Measurements from ENCODE around the gene PKNOX1. TPM values are rescaled to one million over a fixed set of nuclear protein-coding genes. Genes with fewer than 3 reads are reported as not detected.

PKNOX1 gene
- total and polyA plus RNA-seq, 9 of the 15 experiments (the other 6 are each of a cell fraction or from before 2014, with no cell fraction given): 8.8 to 25.9 (median 13.2) TPM

DNA sequence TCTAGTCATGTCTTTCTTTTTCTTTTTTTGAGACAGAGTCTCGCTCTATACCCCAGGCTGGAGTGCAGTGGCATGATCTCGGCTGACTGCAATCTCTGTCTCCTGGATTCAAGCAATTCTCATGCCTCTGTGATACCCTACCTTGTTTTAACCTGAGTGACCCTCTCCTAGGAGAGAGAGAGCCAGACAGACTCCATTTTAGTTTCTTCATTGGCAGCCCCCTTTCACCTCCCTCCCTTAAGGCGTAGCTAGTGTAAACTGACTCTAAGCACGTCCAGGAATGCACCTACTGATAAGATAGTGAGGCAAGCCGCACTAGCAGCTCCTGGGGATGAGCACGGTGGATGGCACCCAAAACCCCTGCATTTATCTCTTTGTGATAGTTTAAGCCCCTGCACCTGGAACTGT lies 5.2 kb upstream of the PKNOX1 start (continued):
- TF ChIP-seq, protein P1, sequence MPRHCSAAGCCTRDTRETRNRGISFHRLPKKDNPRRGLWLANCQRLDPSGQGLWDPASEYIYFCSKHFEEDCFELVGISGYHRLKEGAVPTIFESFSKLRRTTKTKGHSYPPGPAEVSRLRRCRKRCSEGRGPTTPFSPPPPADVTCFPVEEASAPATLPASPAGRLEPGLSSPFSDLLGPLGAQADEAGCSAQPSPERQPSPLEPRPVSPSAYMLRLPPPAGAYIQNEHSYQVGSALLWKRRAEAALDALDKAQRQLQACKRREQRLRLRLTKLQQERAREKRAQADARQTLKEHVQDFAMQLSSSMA (CRISPR knock-in tag; IDR thresholded peaks at IDR 0.05): no peak
- TF ChIP-seq HLTF (IDR thresholded peaks at IDR 0.05) (no peak), PHTF2 (CRISPR knock-in tag; IDR thresholded peaks at IDR 0.05) (no peak), E2F3 (CRISPR knock-in tag; IDR thresholded peaks at IDR 0.05) (peak; percentile 73), POLR3A (IDR thresholded peaks at IDR 0.05; ENCODE audit: borderline replicate concordance, extremely low read depth, insufficient read depth, insufficient read length) (no peak), FOS (IDR thresholded peaks at IDR 0.05; ENCODE audit: extremely low read depth, insufficient read length) (no peak), NFATC3 (IDR thresholded peaks at IDR 0.05) (no peak), HDAC8 (tag; IDR thresholded peaks at IDR 0.05) (0 out of 2 replicates have a peak, but pooled peaks have one; percentile 64), ARID1B (IDR thresholded peaks at IDR 0.05) (peak; percentile 58), ZKSCAN8 (CRISPR knock-in tag; IDR thresholded peaks at IDR 0.05) (no peak)
- TF ChIP-seq, protein P2, sequence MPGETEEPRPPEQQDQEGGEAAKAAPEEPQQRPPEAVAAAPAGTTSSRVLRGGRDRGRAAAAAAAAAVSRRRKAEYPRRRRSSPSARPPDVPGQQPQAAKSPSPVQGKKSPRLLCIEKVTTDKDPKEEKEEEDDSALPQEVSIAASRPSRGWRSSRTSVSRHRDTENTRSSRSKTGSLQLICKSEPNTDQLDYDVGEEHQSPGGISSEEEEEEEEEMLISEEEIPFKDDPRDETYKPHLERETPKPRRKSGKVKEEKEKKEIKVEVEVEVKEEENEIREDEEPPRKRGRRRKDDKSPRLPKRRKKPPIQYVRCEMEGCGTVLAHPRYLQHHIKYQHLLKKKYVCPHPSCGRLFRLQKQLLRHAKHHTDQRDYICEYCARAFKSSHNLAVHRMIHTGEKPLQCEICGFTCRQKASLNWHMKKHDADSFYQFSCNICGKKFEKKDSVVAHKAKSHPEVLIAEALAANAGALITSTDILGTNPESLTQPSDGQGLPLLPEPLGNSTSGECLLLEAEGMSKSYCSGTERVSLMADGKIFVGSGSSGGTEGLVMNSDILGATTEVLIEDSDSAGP (CRISPR knock-in tag; IDR thresholded peaks at IDR 0.05): no peak
- TF ChIP-seq, protein P3, sequence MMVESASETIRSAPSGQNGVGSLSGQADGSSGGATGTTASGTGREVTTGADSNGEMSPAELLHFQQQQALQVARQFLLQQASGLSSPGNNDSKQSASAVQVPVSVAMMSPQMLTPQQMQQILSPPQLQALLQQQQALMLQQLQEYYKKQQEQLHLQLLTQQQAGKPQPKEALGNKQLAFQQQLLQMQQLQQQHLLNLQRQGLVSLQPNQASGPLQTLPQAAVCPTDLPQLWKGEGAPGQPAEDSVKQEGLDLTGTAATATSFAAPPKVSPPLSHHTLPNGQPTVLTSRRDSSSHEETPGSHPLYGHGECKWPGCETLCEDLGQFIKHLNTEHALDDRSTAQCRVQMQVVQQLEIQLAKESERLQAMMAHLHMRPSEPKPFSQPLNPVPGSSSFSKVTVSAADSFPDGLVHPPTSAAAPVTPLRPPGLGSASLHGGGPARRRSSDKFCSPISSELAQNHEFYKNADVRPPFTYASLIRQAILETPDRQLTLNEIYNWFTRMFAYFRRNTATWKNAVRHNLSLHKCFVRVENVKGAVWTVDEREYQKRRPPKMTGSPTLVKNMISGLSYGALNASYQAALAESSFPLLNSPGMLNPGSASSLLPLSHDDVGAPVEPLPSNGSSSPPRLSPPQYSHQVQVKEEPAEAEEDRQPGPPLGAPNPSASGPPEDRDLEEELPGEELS (CRISPR knock-in tag; IDR thresholded peaks at IDR 0.05; ENCODE audit: borderline replicate concordance): no peak
- TF ChIP-seq, protein P4, sequence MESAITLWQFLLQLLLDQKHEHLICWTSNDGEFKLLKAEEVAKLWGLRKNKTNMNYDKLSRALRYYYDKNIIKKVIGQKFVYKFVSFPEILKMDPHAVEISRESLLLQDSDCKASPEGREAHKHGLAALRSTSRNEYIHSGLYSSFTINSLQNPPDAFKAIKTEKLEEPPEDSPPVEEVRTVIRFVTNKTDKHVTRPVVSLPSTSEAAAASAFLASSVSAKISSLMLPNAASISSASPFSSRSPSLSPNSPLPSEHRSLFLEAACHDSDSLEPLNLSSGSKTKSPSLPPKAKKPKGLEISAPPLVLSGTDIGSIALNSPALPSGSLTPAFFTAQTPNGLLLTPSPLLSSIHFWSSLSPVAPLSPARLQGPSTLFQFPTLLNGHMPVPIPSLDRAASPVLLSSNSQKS (CRISPR knock-in tag; IDR thresholded peaks at IDR 0.05): no peak
- TF ChIP-seq, protein P5, sequence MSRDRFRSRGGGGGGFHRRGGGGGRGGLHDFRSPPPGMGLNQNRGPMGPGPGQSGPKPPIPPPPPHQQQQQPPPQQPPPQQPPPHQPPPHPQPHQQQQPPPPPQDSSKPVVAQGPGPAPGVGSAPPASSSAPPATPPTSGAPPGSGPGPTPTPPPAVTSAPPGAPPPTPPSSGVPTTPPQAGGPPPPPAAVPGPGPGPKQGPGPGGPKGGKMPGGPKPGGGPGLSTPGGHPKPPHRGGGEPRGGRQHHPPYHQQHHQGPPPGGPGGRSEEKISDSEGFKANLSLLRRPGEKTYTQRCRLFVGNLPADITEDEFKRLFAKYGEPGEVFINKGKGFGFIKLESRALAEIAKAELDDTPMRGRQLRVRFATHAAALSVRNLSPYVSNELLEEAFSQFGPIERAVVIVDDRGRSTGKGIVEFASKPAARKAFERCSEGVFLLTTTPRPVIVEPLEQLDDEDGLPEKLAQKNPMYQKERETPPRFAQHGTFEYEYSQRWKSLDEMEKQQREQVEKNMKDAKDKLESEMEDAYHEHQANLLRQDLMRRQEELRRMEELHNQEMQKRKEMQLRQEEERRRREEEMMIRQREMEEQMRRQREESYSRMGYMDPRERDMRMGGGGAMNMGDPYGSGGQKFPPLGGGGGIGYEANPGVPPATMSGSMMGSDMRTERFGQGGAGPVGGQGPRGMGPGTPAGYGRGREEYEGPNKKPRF (IDR thresholded peaks at IDR 0.05; ENCODE audit: low read depth, low read length): no peak
- TF ChIP-seq, protein P6, sequence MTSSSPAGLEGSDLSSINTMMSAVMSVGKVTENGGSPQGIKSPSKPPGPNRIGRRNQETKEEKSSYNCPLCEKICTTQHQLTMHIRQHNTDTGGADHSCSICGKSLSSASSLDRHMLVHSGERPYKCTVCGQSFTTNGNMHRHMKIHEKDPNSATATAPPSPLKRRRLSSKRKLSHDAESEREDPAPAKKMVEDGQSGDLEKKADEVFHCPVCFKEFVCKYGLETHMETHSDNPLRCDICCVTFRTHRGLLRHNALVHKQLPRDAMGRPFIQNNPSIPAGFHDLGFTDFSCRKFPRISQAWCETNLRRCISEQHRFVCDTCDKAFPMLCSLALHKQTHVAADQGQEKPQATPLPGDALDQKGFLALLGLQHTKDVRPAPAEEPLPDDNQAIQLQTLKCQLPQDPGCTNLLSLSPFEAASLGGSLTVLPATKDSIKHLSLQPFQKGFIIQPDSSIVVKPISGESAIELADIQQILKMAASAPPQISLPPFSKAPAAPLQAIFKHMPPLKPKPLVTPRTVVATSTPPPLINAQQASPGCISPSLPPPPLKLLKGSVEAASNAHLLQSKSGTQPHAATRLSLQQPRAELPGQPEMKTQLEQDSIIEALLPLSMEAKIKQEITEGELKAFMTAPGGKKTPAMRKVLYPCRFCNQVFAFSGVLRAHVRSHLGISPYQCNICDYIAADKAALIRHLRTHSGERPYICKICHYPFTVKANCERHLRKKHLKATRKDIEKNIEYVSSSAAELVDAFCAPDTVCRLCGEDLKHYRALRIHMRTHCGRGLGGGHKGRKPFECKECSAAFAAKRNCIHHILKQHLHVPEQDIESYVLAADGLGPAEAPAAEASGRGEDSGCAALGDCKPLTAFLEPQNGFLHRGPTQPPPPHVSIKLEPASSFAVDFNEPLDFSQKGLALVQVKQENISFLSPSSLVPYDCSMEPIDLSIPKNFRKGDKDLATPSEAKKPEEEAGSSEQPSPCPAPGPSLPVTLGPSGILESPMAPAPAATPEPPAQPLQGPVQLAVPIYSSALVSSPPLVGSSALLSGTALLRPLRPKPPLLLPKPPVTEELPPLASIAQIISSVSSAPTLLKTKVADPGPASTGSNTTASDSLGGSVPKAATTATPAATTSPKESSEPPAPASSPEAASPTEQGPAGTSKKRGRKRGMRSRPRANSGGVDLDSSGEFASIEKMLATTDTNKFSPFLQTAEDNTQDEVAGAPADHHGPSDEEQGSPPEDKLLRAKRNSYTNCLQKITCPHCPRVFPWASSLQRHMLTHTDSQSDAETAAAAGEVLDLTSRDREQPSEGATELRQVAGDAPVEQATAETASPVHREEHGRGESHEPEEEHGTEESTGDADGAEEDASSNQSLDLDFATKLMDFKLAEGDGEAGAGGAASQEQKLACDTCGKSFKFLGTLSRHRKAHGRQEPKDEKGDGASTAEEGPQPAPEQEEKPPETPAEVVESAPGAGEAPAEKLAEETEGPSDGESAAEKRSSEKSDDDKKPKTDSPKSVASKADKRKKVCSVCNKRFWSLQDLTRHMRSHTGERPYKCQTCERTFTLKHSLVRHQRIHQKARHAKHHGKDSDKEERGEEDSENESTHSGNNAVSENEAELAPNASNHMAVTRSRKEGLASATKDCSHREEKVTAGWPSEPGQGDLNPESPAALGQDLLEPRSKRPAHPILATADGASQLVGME (CRISPR knock-in tag; IDR thresholded peaks at IDR 0.05): no peak

All from K562 (cell line).